Nephron progenitor cell (in vitro differentiated cells): ENCODE data around the gene ROR2.
"Not testable (repeated sequence)": the region's sequence is repeated elsewhere in the genome, so short reads cannot be mapped to it uniquely, and the experiment has no call there.

ENCODE experiments used
- DNase-seq: peaks from one replicate; pipeline ENCODE4 v3.0.0; 2021
- H3K27ac Mint-ChIP-seq: 2 replicates; pipeline ENCODE4 v1.8.0; 2021; ENCODE audit warnings: mild to moderate bottlenecking, moderate library complexity, mixed read lengths
- H3K27me3 Mint-ChIP-seq: 2 replicates; pipeline ENCODE4 v1.8.0; 2021; ENCODE audit warnings: mild to moderate bottlenecking, low read depth, mixed read lengths; ENCODE audit not compliant: poor library complexity
- H3K36me3 Mint-ChIP-seq: 2 replicates; pipeline ENCODE4 v1.8.0; 2021; ENCODE audit warnings: low read depth, mixed read lengths
- H3K4me1 Mint-ChIP-seq: 2 replicates; pipeline ENCODE4 v1.8.0; 2021; ENCODE audit warnings: mixed read lengths
- H3K4me3 Mint-ChIP-seq: 2 replicates; pipeline ENCODE4 v1.8.0; 2021; ENCODE audit warnings: mild to moderate bottlenecking, moderate library complexity, mixed read lengths
- H3K9me3 Mint-ChIP-seq: 2 replicates; pipeline ENCODE4 v1.8.0; 2021; ENCODE audit warnings: mild to moderate bottlenecking, moderate library complexity, mixed read lengths
- CTCF ChIP-seq: fragments of 200-600 bp; sonication (generic); IDR thresholded peaks from 2 replicates; pipeline ENCODE4 v1.5.0; 2021; ENCODE audit warnings: antibody characterized with exemption

The ROR2 gene

GRCh38 chr9:91639054-91639453 is 311.0 kb downstream of the ROR2 start:
- Mint-ChIP-seq H3K36me3 (no peaks in the 10 kb centered on the region), H3K9me3 (peaks cover 39% of the 10 kb centered on the region), H3K27ac (no peak overlapping the region), H3K4me3 (no peak overlapping the region), H3K27me3 (peaks cover 82% of the 10 kb centered on the region), H3K4me1 (no peaks in the 10 kb centered on the region)
- no peak for DNase-seq
- no peak for TF ChIP-seq CTCF

DNA sequence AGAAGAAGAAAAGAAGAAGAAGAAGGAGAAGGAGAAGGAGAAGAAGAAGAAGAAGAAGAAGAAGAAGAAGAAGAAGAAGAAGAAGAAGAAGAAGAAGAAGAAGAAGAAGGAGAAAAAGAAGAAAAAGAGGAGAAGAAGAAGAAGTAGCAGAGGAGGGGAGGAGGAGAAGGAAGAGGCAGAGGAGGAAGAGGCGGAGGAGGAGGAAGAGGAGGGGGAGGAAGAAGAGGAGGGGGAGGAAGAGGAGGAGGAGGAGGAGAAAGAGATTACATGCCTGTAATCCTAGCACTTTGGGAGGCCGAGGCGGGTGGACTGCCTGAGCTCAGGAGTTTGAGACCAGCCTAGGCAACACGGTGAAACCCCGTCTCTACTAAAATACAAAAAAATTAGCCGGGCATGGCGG is 315.2 kb downstream of the ROR2 start:
- Mint-ChIP-seq H3K27me3 (peaks cover 83% of the 10 kb centered on the region), H3K9me3 (peaks cover 22% of the 10 kb centered on the region)
- H3K36me3 Mint-ChIP-seq, DNase-seq, H3K4me1 Mint-ChIP-seq, H3K4me3 Mint-ChIP-seq, H3K27ac Mint-ChIP-seq: not testable (repeated sequence)

DNA sequence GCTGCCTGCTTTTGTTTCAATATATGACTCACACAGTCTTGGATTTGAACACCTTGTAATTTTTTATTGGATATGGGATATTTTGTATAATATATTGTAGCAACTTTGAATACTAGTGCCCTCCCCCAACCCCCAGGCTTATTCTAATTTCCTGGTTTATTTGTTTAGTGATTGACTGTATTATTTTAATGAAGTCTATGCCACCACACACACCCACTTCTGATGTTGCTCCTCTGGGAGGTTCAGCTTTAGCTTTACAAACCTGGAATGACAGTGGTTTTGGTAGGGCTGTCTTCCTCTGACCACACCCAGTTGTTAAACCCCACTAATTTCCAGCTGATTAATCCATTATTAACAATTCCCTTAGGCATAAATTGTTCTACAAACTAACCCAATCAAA is 320.3 kb downstream of the ROR2 start:
- Mint-ChIP-seq H3K36me3 (no peaks in the 10 kb centered on the region), H3K9me3 (peaks cover 23% of the 10 kb centered on the region)
- TF ChIP-seq CTCF: no peak

GRCh38 chr9:91628892-91629291 is 321.1 kb downstream of the ROR2 start:
- DNase-seq: no peak
- peaks cover 41% of the 10 kb centered on the region for H3K27me3 Mint-ChIP-seq
- peaks cover 23% of the 10 kb centered on the region for H3K9me3 Mint-ChIP-seq
- H3K4me3 Mint-ChIP-seq: no peak overlapping the region
- no peak for TF ChIP-seq CTCF
- H3K36me3 Mint-ChIP-seq: no peaks in the 10 kb centered on the region
- no peaks in the 10 kb centered on the region for H3K4me1 Mint-ChIP-seq
- H3K27ac Mint-ChIP-seq: no peak overlapping the region

More for the DNA sequence above, 320.3 kb downstream of the ROR2 start:
- DNase-seq: no peak
- Mint-ChIP-seq H3K4me1 (no peaks in the 10 kb centered on the region), H3K27ac (no peak overlapping the region), H3K4me3 (no peak overlapping the region), H3K27me3 (peaks cover 49% of the 10 kb centered on the region)

- H3K36me3 Mint-ChIP-seq: no peaks in the 10 kb centered on the region
- peaks cover 26% of the 10 kb centered on the region for H3K27me3 Mint-ChIP-seq
- no peak overlapping the region for H3K4me3 Mint-ChIP-seq
- H3K27ac Mint-ChIP-seq: no peak overlapping the region
- TF ChIP-seq CTCF: no peak
- no peaks in the 10 kb centered on the region for H3K4me1 Mint-ChIP-seq
- peaks cover 23% of the 10 kb centered on the region for H3K9me3 Mint-ChIP-seq
- no peak for DNase-seq
Measured at GRCh38 chr9:91625331-91625730, 324.7 kb downstream of the ROR2 start.

- peaks cover 30% of the 10 kb centered on the region for H3K27me3 Mint-ChIP-seq
- H3K4me3 Mint-ChIP-seq: no peak overlapping the region
- no peak for DNase-seq
- H3K27ac Mint-ChIP-seq: no peak overlapping the region
- peaks cover under 1% of the 10 kb centered on the region for H3K9me3 Mint-ChIP-seq
- no peaks in the 10 kb centered on the region for H3K4me1 Mint-ChIP-seq
- H3K36me3 Mint-ChIP-seq: no peaks in the 10 kb centered on the region
- TF ChIP-seq CTCF: no peak
Measured at GRCh38 chr9:91623004-91623403, 327.0 kb downstream of the ROR2 start.

- peaks cover 30% of the 10 kb centered on the region for H3K27me3 Mint-ChIP-seq
- H3K4me3 Mint-ChIP-seq, H3K27ac Mint-ChIP-seq, H3K4me1 Mint-ChIP-seq, DNase-seq, H3K9me3 Mint-ChIP-seq, H3K36me3 Mint-ChIP-seq: not testable (repeated sequence)
Measured at GRCh38 chr9:91622121-91622520, 327.9 kb downstream of the ROR2 start.

GRCh38 chr9:91614044-91614443 is 336.0 kb downstream of the ROR2 start:
- not testable (repeated sequence) for H3K4me1 Mint-ChIP-seq, DNase-seq, H3K36me3 Mint-ChIP-seq, H3K27ac Mint-ChIP-seq, H3K27me3 Mint-ChIP-seq, H3K4me3 Mint-ChIP-seq
- H3K9me3 Mint-ChIP-seq: peaks cover 18% of the 10 kb centered on the region
